ENCODE measurements around the gene ANKRD33B.
A peak's percentile ranks its signal among the peaks of the same experiment; 100 is the strongest.
"Not testable (repeated sequence)": the region's sequence is repeated elsewhere in the genome, so short reads cannot be mapped to it uniquely, and the experiment has no call there.

The ANKRD33B gene

GRCh38 chr5:10595672-10596309, 31.9 kb downstream of the ANKRD33B start:
- DNase-seq = no peak

- no peak for DNase-seq
These were observed 32.4 kb downstream of the ANKRD33B start for GRCh38 chr5:10596310-10596703.

GRCh38 chr5:10596886-10597451, 33.1 kb downstream of the ANKRD33B start:
- DNase-seq = no peak

GRCh38 chr5:10599113-10599512, 35.2 kb downstream of the ANKRD33B start:
- DNase-seq = no peak

- no peak for DNase-seq
These were observed 36.0 kb downstream of the ANKRD33B start for GRCh38 chr5:10599862-10600284.

- peak; percentile 68 for DNase-seq
These were observed 36.9 kb downstream of the ANKRD33B start for GRCh38 chr5:10600626-10601245.

GRCh38 chr5:10601246-10602030, 37.6 kb downstream of the ANKRD33B start:
- peak; percentile 100 for DNase-seq

GRCh38 chr5:10602031-10602806, 38.3 kb downstream of the ANKRD33B start:
- no peak for DNase-seq

GRCh38 chr5:10604975-10605374, 41.1 kb downstream of the ANKRD33B start:
- no peak for DNase-seq

- DNase-seq = not testable (repeated sequence)
These were observed 42.8 kb downstream of the ANKRD33B start for GRCh38 chr5:10606632-10607022.

GRCh38 chr5:10607023-10607665, 43.3 kb downstream of the ANKRD33B start:
- peak; percentile 38 for DNase-seq

GRCh38 chr5:10607666-10608073, 43.8 kb downstream of the ANKRD33B start:
- DNase-seq = no peak

GRCh38 chr5:10608081-10608480, 44.2 kb downstream of the ANKRD33B start:
- not testable (repeated sequence) for DNase-seq

- DNase-seq = no peak
These were observed 46.2 kb downstream of the ANKRD33B start for GRCh38 chr5:10610058-10610457.

- no peak for DNase-seq
These were observed 47.4 kb downstream of the ANKRD33B start for GRCh38 chr5:10611290-10611689.

- no peak for DNase-seq
These were observed 48.4 kb downstream of the ANKRD33B start for GRCh38 chr5:10612251-10612650.

- no peak for DNase-seq
These were observed 51.8 kb downstream of the ANKRD33B start for GRCh38 chr5:10615693-10616092.

GRCh38 chr5:10617103-10617502, 53.2 kb downstream of the ANKRD33B start:
- no peak for DNase-seq

- DNase-seq = no peak
These were observed 54.4 kb downstream of the ANKRD33B start for GRCh38 chr5:10618311-10618710.

- DNase-seq = no peak
These were observed 55.8 kb downstream of the ANKRD33B start for GRCh38 chr5:10619649-10620048.

- no peak for DNase-seq
These were observed 56.5 kb downstream of the ANKRD33B start for GRCh38 chr5:10620346-10620745.

GRCh38 chr5:10621832-10622231, 58.0 kb downstream of the ANKRD33B start:
- DNase-seq = no peak

Measured in NCI-H748 treated with DMSO at 0.1 percent for 48 hours (cell line).